Thymus (tissue), 11 donors: ENCODE results near the gene PROSER2. TPM values are rescaled to one million over a fixed set of nuclear protein-coding genes. Genes with fewer than 3 reads are reported as not detected.

ENCODE experiments used
- DNase-seq, 9 donors: peaks; one replicate each; pipeline ENCODE4 v3.0.0-alpha.2; 2013; ENCODE audit warnings: low spot score in 9 of 9, low read depth in 6 of 9, missing footprints in 1 of 9
- H3K27ac ChIP-seq, 2 donors: one replicate each; pipeline ENCODE4 v1.5.1; 2013; ENCODE audit warnings: control low read depth in 1 of 2, low read depth in 1 of 2, low read length in 1 of 2, mild to moderate bottlenecking in 1 of 2, moderate library complexity in 1 of 2
- H3K27me3 ChIP-seq, 2 donors: one replicate each; pipeline ENCODE4 v1.5.1; 2013; ENCODE audit warnings: low read length in 1 of 2; ENCODE audit not compliant: control insufficient read depth in 2 of 2, insufficient read depth in 1 of 2
- H3K36me3 ChIP-seq, 2 donors: one replicate each; pipeline ENCODE4 v1.5.1; 2013; ENCODE audit warnings: low read length in 1 of 2, mild to moderate bottlenecking in 1 of 2, moderate library complexity in 1 of 2; ENCODE audit not compliant: control insufficient read depth in 2 of 2, insufficient read depth in 2 of 2
- H3K4me1 ChIP-seq, 2 donors: one replicate each; pipeline ENCODE4 v1.5.1; 2013; ENCODE audit warnings: low read length in 2 of 2; ENCODE audit not compliant: control insufficient read depth in 2 of 2, insufficient read depth in 2 of 2
- H3K4me3 ChIP-seq, 2 donors: one replicate each; pipeline ENCODE4 v1.5.1; 2013; ENCODE audit warnings: low read length in 2 of 2, control low read depth in 1 of 2, mild to moderate bottlenecking in 1 of 2
- H3K9me3 ChIP-seq, 2 donors: one replicate each; pipeline ENCODE4 v1.5.1; 2013; ENCODE audit warnings: low read length in 1 of 2, mild to moderate bottlenecking in 1 of 2; ENCODE audit not compliant: control insufficient read depth in 2 of 2, insufficient read depth in 1 of 2
- WGBS: extraction: QIAGEN DNeasy Blood & Tissue Kit; methylation state at CpG from one replicate; pipeline ENCODE4 v1.1.7; 2013; 5-methylcytosine and 5-hydroxymethylcytosine counted together
- polyA plus RNA-seq: library from polyadenylated mRNA; stranded (reverse); fragments of 200-250 nt; gene quantifications from one replicate; pipeline ENCODE4 v1.2.3, GENCODE V29; 2013
- total RNA-seq: library from RNA; stranded (reverse); fragments of 120-200 nt; gene quantifications from one replicate; pipeline ENCODE4 v1.2.4, GENCODE V29; 2013
- donor health status: healthy.

PROSER2 gene
- total and polyA plus RNA-seq, 2 donors: 2.8 to 17.8 TPM

DNA sequence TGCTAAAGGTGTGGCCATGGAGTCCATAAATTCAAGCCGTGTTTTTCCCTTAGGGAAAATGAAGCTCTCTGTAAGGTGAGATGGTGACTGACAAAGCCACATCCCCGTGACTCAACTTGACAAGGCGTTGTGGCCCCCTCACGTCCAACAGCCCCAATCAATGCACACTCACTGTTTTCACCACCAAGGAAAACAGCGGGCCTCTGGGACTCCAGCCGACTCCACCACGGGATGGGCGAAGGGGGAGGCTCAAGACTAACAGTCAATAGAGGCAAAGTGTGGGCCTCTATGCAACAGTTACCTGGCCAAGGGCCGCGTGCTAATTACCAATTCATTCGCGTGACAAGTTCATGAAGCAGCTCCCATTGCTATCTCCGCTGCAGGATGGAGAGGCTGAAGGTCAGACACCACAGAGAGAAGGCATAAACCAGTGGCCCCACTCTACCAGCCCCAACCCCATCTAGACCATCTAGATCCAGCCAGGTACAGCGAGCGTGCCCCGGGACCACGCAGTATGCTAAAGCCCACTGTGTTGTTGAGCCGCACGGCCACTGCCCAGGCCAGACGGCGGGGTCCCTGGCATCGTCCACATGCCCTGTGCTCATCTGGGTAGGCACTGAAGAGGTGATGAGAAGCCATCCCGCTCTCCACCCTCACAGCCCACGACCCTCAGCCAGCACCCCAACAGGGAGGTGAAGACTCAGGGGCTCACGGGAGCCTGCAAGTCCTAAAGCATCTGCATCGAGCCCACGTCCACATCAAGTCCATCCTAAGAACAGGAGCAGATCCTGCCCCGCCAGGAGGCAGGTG is 76.1 kb downstream of the PROSER2 start:
- WGBS: 94% methylated on average over 28 of the region's 28 CpGs
- Histone ChIP-seq H3K4me1 (peaks cover 0 to 3% of the 10 kb centered on the region in 2 donors), H3K9me3 (no peaks in the 10 kb centered on the region), H3K36me3 (no peaks in the 10 kb centered on the region), H3K27ac (no peak overlapping the region), H3K27me3 (no peaks in the 10 kb centered on the region), H3K4me3 (no peak overlapping the region)
- no peak for DNase-seq

DNA sequence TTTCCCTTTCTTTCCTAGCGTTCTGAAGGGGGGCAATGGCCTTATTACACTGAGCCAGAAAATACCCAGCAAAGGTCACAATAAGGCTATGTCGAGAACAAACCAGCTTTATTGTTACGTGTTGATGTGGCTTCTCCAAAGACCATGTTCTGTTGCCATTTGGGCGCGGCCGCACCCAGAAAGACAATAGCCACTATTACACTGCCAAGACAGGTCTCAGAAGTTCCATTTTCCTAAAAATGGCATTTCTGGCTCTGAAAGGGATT is 77.8 kb downstream of the PROSER2 start:
- Histone ChIP-seq H3K36me3 (no peaks in the 10 kb centered on the region), H3K4me1 (peaks cover 0 to 3% of the 10 kb centered on the region in 2 donors), H3K4me3 (no peak overlapping the region), H3K27ac (no peak overlapping the region), H3K9me3 (no peaks in the 10 kb centered on the region), H3K27me3 (no peaks in the 10 kb centered on the region)
- no peak for DNase-seq
- 98% methylated on average over 6 of the region's 6 CpGs for WGBS

DNA sequence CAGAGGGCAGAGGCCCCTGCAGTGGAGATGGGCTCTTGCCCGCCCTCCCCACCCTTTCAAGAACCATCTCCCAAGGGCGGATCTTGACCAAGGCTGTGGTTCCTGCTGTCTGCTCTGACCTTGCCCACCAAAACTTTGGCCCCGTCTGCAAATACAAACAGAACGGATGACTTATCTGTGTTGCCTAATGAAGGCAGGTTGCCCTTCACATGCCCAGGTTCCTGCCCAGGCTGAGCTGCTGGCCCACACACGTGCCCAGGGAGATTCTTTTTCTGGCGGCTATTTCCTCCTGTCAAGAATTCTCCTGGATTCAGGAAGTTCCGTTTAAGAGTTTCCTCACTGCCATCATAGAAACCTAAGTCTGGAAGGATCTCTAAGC is 78.3 kb downstream of the PROSER2 start:
- no peak for DNase-seq
- Histone ChIP-seq H3K9me3 (no peaks in the 10 kb centered on the region), H3K36me3 (no peaks in the 10 kb centered on the region), H3K4me3 (no peak overlapping the region), H3K27ac (no peak overlapping the region), H3K4me1 (peaks cover 0 to 3% of the 10 kb centered on the region in 2 donors), H3K27me3 (no peaks in the 10 kb centered on the region)
- WGBS: 84% methylated on average over 7 of the region's 7 CpGs

DNA sequence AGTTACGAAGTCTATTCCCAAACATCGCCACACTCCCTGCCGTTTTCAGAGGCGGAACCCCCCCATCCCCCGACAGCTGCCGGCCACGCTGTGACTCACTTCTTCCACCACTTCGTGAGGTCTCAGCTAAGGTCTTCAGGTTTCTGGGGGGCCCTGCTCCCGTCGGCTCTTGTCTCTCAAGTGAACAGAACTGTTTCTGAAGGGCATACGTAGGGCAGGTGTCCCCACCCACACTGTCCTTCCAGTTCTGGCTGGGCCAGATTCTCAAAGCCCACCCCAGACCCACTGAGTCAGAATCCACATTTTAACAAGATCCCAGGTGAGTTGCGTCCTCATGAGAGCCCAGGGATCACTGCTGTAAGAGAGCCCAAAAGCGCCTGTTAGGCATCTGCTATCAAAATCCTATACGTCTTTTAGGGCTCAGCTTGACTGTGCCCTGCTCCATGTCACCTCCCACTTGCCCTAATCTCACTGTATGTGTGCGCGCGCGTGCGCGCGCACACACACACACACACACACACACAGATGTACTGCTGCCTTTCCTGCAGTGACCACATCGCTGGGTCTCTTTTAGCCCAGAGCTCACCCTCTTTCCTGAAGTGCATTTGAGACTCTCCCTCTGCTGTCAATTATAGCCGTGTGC is 78.8 kb downstream of the PROSER2 start:
- DNase-seq: no peak
- Histone ChIP-seq H3K27ac (no peak overlapping the region), H3K36me3 (no peaks in the 10 kb centered on the region), H3K27me3 (no peaks in the 10 kb centered on the region), H3K9me3 (no peaks in the 10 kb centered on the region), H3K4me1 (peaks cover 0 to 3% of the 10 kb centered on the region in 2 donors), H3K4me3 (no peak overlapping the region)
- 85% methylated on average over 23 of the region's 23 CpGs for WGBS

DNA sequence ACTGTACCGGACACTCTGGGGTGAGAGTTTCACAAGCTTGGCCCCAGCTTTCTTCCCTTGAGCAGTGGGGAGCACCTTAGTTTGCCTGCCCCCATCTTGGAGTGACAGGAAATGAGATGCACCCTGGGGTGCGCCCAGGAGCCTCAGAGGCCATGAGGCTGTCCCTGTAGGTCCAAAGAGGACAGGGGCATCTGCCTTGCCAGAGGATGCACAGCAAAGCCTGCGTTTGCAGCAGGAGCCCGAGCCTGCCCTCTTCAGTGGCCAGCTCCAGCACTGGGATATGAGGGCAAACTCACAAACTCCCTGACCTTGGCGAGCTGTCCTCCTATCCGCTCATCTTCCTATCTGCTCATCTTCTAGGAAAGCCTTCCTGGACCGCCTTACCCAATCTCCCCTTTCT is 79.5 kb downstream of the PROSER2 start:
- H3K27me3 ChIP-seq: no peaks in the 10 kb centered on the region
- WGBS: 96% methylated on average over 7 of the region's 7 CpGs
- no peak for DNase-seq
- no peaks in the 10 kb centered on the region for H3K36me3 ChIP-seq
- peaks cover 0 to 3% of the 10 kb centered on the region in 2 donors for H3K4me1 ChIP-seq
- no peaks in the 10 kb centered on the region for H3K9me3 ChIP-seq
- H3K4me3 ChIP-seq: no peak overlapping the region
- no peak overlapping the region for H3K27ac ChIP-seq

DNA sequence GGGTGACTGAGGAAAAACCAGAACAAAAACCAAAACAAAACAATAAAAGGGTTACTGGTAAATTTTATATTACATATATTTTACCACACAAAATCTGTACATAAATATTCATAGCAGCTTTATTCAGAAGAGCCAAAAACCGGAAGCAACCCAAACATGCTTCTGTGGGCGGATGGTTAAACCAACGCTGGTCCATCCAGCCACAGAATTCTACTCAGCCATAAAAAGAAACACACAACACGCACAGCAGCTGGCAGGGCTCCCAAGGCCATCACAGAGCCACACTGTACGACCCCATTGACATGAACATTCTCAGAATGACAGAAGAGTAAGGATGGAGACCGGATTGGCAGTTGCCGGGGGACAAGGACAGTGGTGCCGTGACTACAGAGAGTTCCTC is 83.6 kb downstream of the PROSER2 start:
- DNase-seq: no peak
- WGBS: 78% methylated on average over 8 of the region's 8 CpGs
- H3K4me3 ChIP-seq: no peak overlapping the region
- peaks cover 0 to 3% of the 10 kb centered on the region in 2 donors for H3K4me1 ChIP-seq
- no peaks in the 10 kb centered on the region for H3K36me3 ChIP-seq
- H3K9me3 ChIP-seq: no peaks in the 10 kb centered on the region
- no peaks in the 10 kb centered on the region for H3K27me3 ChIP-seq
- no peak overlapping the region for H3K27ac ChIP-seq

DNA sequence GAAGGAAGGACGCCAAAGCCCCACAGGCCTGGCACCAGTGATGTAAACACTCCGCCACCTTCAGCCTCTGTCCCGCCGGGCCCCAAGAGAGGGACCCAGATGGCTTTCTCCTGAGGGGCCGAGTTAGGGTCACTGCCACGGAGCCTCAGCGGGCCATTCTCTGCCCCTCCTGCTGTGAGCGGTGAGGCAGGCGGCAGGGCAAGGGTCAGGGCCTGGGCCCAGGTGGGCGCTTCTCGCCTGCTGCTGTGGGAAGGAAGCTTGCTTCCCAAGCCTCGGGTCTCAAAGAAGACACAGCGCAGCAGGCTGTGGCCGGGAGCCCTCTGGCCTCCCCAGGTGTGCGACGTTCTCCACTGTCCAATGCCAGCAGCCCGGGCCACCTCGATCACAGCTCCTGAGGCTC is 84.8 kb downstream of the PROSER2 start:
- 96% methylated on average over 18 of the region's 18 CpGs for WGBS

DNA sequence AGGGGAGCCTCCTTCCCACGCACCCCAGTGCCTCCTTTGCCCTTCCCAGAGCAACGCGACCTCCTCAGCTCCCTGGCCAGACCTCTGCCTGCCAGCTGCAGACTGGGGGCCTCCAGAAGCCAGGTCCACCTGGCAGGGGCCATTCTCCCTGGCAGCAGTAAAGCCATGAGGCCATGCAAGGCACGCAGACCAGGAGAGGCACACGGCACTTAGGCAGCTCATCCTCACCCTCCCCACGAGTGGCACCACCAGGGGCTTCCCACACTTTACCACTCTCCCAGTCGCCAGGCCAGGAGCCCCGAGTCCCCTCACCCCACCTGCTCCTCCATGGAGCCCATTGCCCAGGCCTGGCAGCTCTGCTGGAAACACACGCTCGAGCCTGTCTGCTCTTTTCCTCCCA is 85.4 kb downstream of the PROSER2 start:
- H3K27ac ChIP-seq: no peak overlapping the region
- 96% methylated on average over 10 of the region's 10 CpGs for WGBS
- H3K9me3 ChIP-seq: no peaks in the 10 kb centered on the region
- H3K4me3 ChIP-seq: no peak overlapping the region
- no peak for DNase-seq
- H3K27me3 ChIP-seq: no peaks in the 10 kb centered on the region
- no peaks in the 10 kb centered on the region for H3K36me3 ChIP-seq
- H3K4me1 ChIP-seq: no peaks in the 10 kb centered on the region

More for the DNA sequence above, 84.8 kb downstream of the PROSER2 start:
- Histone ChIP-seq H3K4me3 (no peak overlapping the region), H3K36me3 (no peaks in the 10 kb centered on the region), H3K27ac (no peak overlapping the region), H3K9me3 (no peaks in the 10 kb centered on the region), H3K4me1 (no peaks in the 10 kb centered on the region), H3K27me3 (no peaks in the 10 kb centered on the region)
- DNase-seq: no peak

DNA sequence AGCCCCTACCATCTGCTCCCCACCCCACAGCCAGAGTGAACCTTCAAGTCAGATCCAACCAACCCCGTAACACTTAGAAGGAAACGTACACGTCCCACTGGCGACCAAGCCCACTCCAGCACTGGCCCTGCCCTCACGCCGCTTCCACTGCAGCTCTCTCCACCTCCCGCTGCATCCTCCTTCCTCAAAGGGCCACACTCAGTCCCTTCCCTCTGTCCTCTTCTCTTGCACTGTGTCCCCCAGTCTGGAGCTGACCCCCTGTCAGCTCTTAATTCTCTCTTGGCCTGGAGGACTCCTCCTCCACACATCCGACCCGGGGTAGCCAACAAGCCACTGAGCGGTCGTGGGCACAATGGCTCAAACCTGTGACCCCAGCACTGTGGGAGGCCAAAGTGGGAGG is 85.8 kb downstream of the PROSER2 start:
- no peaks in the 10 kb centered on the region for H3K4me1 ChIP-seq
- no peaks in the 10 kb centered on the region for H3K27me3 ChIP-seq
- H3K36me3 ChIP-seq: no peaks in the 10 kb centered on the region
- DNase-seq: no peak
- no peak overlapping the region for H3K27ac ChIP-seq
- 97% methylated on average over 11 of the region's 11 CpGs for WGBS
- H3K9me3 ChIP-seq: no peaks in the 10 kb centered on the region
- H3K4me3 ChIP-seq: no peak overlapping the region
